ENCODE results near the gene RAB25. TPM values are rescaled to one million over a fixed set of nuclear protein-coding genes. Genes with fewer than 3 reads are reported as not detected.
"Not testable (repeated sequence)": the region's sequence is repeated elsewhere in the genome, so short reads cannot be mapped to it uniquely, and the experiment has no call there.

The RAB25 gene
- total RNA-seq, 4 donors from 2014 or later: 211 to 281 (median 251) TPM

DNA sequence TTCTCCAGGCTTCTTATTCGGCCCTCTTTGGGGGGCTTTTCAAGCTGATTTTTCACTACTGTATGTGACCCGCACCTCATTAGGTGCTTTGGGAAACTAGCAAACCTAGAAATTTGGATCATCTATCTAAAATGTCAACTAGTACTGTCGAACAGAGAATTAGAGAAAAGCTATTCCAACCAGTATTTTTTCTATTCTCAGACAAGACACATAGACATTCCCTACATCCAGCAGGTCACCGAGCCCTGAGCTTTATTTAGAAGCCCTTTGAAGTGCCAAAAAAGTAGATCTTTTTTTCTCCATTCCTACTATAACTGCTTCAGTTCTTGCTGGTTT lies 39.9 kb upstream of the RAB25 start:
- TF ChIP-seq POLR2A (IDR thresholded peaks at IDR 0.05): no peak
- TF ChIP-seq, protein P1, sequence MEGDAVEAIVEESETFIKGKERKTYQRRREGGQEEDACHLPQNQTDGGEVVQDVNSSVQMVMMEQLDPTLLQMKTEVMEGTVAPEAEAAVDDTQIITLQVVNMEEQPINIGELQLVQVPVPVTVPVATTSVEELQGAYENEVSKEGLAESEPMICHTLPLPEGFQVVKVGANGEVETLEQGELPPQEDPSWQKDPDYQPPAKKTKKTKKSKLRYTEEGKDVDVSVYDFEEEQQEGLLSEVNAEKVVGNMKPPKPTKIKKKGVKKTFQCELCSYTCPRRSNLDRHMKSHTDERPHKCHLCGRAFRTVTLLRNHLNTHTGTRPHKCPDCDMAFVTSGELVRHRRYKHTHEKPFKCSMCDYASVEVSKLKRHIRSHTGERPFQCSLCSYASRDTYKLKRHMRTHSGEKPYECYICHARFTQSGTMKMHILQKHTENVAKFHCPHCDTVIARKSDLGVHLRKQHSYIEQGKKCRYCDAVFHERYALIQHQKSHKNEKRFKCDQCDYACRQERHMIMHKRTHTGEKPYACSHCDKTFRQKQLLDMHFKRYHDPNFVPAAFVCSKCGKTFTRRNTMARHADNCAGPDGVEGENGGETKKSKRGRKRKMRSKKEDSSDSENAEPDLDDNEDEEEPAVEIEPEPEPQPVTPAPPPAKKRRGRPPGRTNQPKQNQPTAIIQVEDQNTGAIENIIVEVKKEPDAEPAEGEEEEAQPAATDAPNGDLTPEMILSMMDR (IDR thresholded peaks at IDR 0.05): no peak
- DNase-seq (ENCODE audit: low spot score in 2 of 2): no peak
- intact Hi-C loops (cut with DNase I; ENCODE audit: low total_unique reads): no loop called here
- 1 to 3% methylated on average over 4 of the region's 4 CpGs for WGBS, 2 donors
- H3K4me3 ChIP-seq (ENCODE audit: low read depth, poor library complexity, severe bottlenecking): peak overlapping the region; percentile 34

- DNase-seq (ENCODE audit: low spot score in 2 of 2): no peak
- WGBS, 2 donors: 73 to 75% methylated on average over 2 of the region's 2 CpGs
- no peak overlapping the region for H3K4me3 ChIP-seq (ENCODE audit: low read depth, poor library complexity, severe bottlenecking)
- intact Hi-C loops (cut with DNase I; ENCODE audit: low total_unique reads): no loop called here
- TF ChIP-seq, protein P1 (IDR thresholded peaks at IDR 0.05): no peak
- no peak for TF ChIP-seq POLR2A (IDR thresholded peaks at IDR 0.05)
Measured at GRCh38 chr1:156021954-156022353, 39.0 kb upstream of the RAB25 start.

DNA sequence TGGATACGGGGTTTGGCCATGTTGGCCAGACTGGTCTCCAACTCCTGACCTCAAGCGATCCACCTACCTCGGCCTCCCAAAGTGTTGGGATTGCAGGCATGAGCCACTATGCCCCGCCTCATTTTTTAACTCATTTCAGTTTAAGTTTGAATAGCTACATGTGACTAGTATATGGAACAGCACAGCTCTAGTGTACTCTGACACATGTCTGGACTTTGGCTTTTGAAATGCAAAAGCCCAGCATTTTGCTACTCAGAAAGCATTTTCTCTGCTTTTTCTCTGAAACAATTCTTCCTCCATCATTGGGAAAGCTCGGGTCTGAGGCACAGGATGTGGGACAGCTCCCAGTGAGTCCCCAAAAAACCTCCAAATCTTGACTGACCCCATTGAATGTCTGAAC lies 36.2 kb upstream of the RAB25 start:
- WGBS, 2 donors: 83 to 84% methylated on average over 5 of the region's 5 CpGs
- H3K4me3 ChIP-seq (ENCODE audit: low read depth, poor library complexity, severe bottlenecking): no peak overlapping the region
- intact Hi-C loops (cut with DNase I; ENCODE audit: low total_unique reads): no loop called here
- no peak for DNase-seq (ENCODE audit: low spot score in 2 of 2)
- TF ChIP-seq POLR2A (IDR thresholded peaks at IDR 0.05): no peak
- TF ChIP-seq, protein P1 (IDR thresholded peaks at IDR 0.05): no peak

- 20 to 22% methylated on average over 9 of the region's 9 CpGs for WGBS, 2 donors
- intact Hi-C loops (cut with DNase I; ENCODE audit: low total_unique reads): no loop called here
- DNase-seq (ENCODE audit: low spot score in 2 of 2): no peak
- no peak for TF ChIP-seq POLR2A (IDR thresholded peaks at IDR 0.05)
- TF ChIP-seq, protein P1 (IDR thresholded peaks at IDR 0.05): no peak
- H3K4me3 ChIP-seq (ENCODE audit: low read depth, poor library complexity, severe bottlenecking): no peak overlapping the region
Measured at GRCh38 chr1:156025876-156026275, 35.1 kb upstream of the RAB25 start.

DNA sequence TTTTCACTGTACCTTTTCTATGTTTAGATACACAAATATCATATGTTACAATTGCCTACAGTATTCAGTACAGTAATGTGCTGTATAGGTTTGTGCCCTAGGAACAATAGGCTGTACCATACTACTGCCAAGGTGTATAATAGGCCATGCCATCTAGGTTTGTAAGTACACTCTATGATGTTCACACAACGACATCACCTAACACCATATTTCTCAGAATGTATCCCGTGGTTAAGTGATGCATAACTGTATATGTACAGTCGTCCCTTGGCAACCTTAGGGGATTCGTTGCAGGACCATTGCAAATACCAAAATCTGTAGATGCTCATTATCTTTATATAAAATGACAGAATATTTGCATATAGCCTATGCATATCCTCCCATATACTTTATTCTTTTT lies 34.4 kb upstream of the RAB25 start:
- intact Hi-C loops (cut with DNase I; ENCODE audit: low total_unique reads): no loop called here
- no peak overlapping the region for H3K4me3 ChIP-seq (ENCODE audit: low read depth, poor library complexity, severe bottlenecking)
- TF ChIP-seq POLR2A (IDR thresholded peaks at IDR 0.05): no peak
- TF ChIP-seq, protein P1 (IDR thresholded peaks at IDR 0.05): no peak
- no peak for DNase-seq (ENCODE audit: low spot score in 2 of 2)
- 87 to 96% methylated on average over 4 of the region's 4 CpGs for WGBS, 2 donors

DNA sequence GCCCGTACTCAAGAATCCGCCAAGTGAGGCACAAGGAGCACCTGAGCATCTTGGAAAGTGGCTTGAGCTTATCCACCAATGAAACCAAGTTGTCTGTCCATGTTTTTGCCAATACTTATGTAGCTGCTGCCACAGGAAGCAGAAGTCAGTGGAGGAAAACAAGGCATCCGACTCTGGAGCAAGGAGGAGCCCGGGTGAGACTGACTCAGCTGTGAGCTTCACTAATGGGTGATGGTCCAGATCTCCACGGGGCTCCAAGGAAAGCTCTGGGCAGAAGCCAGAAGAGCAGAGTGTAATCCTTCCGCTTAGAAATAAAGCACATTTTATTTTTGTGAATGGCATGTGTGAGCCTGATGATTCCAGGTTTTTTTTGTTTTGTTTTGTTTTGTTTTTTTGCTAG lies 27.9 kb upstream of the RAB25 start:
- DNase-seq (ENCODE audit: low spot score in 2 of 2): no peak
- 62 to 65% methylated on average over 6 of the region's 6 CpGs for WGBS, 2 donors
- no peak for TF ChIP-seq POLR2A (IDR thresholded peaks at IDR 0.05)
- TF ChIP-seq, protein P1 (IDR thresholded peaks at IDR 0.05): no peak
- H3K4me3 ChIP-seq (ENCODE audit: low read depth, poor library complexity, severe bottlenecking): no peak overlapping the region
- intact Hi-C loops (cut with DNase I; ENCODE audit: low total_unique reads): no loop called here

GRCh38 chr1:156034991-156035390 lies 26.0 kb upstream of the RAB25 start:
- H3K4me3 ChIP-seq (ENCODE audit: low read depth, poor library complexity, severe bottlenecking); DNase-seq (ENCODE audit: low spot score in 2 of 2); intact Hi-C loops (cut with DNase I; ENCODE audit: low total_unique reads): not testable (repeated sequence)
- 94% methylated on average over 4 of the region's 4 CpGs for WGBS, 2 donors

Data from lower leg skin (tissue), 4 donors.